ENCODE data around the gene RNF17. TPM values are rescaled to one million over a fixed set of nuclear protein-coding genes. Genes with fewer than 3 reads are reported as not detected.

Gene RNF17
- total and polyA plus RNA-seq, 2 donors = 0.16 TPM; not detected in 1

- no peaks in the 10 kb centered on the region for H3K36me3 ChIP-seq (ENCODE audit: insufficient read depth)
- H3K4me1 ChIP-seq (ENCODE audit: insufficient read depth) = no peaks in the 10 kb centered on the region
- WGBS = 70% methylated on average over 4 of the region's 4 CpGs
- no peak overlapping the region for H3K4me3 ChIP-seq (ENCODE audit: low read depth, low read length)
- DNase-seq (ENCODE audit: extremely low spot score) = no peak
- H3K27ac ChIP-seq (ENCODE audit: low read depth) = no peak overlapping the region
Observed at GRCh38 chr13:24734950-24735349, 29.0 kb upstream of the RNF17 start.

- no peak for DNase-seq (ENCODE audit: extremely low spot score)
- H3K4me3 ChIP-seq (ENCODE audit: low read depth, low read length) = no peak overlapping the region
- no peak overlapping the region for H3K27ac ChIP-seq (ENCODE audit: low read depth)
- H3K36me3 ChIP-seq (ENCODE audit: insufficient read depth) = no peaks in the 10 kb centered on the region
- whole genome bisulfite sequencing = 72% methylated on average over 6 of the region's 6 CpGs
- no peaks in the 10 kb centered on the region for H3K4me1 ChIP-seq (ENCODE audit: insufficient read depth)
Observed at GRCh38 chr13:24737042-24737441, 26.9 kb upstream of the RNF17 start.

GRCh38 chr13:24738366-24738847, 25.6 kb upstream of the RNF17 start:
- no peak for DNase-seq (ENCODE audit: extremely low spot score)
- Histone ChIP-seq H3K36me3 (ENCODE audit: insufficient read depth) (no peaks in the 10 kb centered on the region), H3K27ac (ENCODE audit: low read depth) (no peak overlapping the region), H3K4me3 (ENCODE audit: low read depth, low read length) (no peak overlapping the region), H3K4me1 (ENCODE audit: insufficient read depth) (no peaks in the 10 kb centered on the region)
- WGBS = 91% methylated on average over 5 of the region's 5 CpGs

GRCh38 chr13:24740014-24740890, 23.7 kb upstream of the RNF17 start:
- no peaks in the 10 kb centered on the region for H3K4me1 ChIP-seq (ENCODE audit: insufficient read depth)
- H3K4me3 ChIP-seq (ENCODE audit: low read depth, low read length) = no peak overlapping the region
- WGBS = 94% methylated on average over 12 of the region's 12 CpGs

GRCh38 chr13:24741016-24741662, 22.8 kb upstream of the RNF17 start:
- no peak overlapping the region for H3K4me3 ChIP-seq (ENCODE audit: low read depth, low read length)
- H3K4me1 ChIP-seq (ENCODE audit: insufficient read depth) = no peaks in the 10 kb centered on the region
- no peaks in the 10 kb centered on the region for H3K36me3 ChIP-seq (ENCODE audit: insufficient read depth)
- H3K27ac ChIP-seq (ENCODE audit: low read depth) = no peak overlapping the region
- 83% methylated on average over 11 of the region's 11 CpGs for WGBS
- no peak for DNase-seq (ENCODE audit: extremely low spot score)

More at GRCh38 chr13:24740014-24740890, 23.7 kb upstream of the RNF17 start:
- DNase-seq (ENCODE audit: extremely low spot score) = no peak
- no peak overlapping the region for H3K27ac ChIP-seq (ENCODE audit: low read depth)
- H3K36me3 ChIP-seq (ENCODE audit: insufficient read depth) = no peaks in the 10 kb centered on the region

- no peak for DNase-seq (ENCODE audit: extremely low spot score)
- Histone ChIP-seq H3K27ac (ENCODE audit: low read depth) (no peak overlapping the region), H3K4me3 (ENCODE audit: low read depth, low read length) (no peak overlapping the region), H3K36me3 (ENCODE audit: insufficient read depth) (no peaks in the 10 kb centered on the region), H3K4me1 (ENCODE audit: insufficient read depth) (no peaks in the 10 kb centered on the region)
- 64% methylated on average over 8 of the region's 8 CpGs for WGBS
Observed at GRCh38 chr13:24741791-24742190, 22.2 kb upstream of the RNF17 start.

GRCh38 chr13:24742294-24742693, 21.7 kb upstream of the RNF17 start:
- peak; percentile 58 for DNase-seq (ENCODE audit: extremely low spot score)
- H3K27ac ChIP-seq (ENCODE audit: low read depth) = no peak overlapping the region
- H3K4me1 ChIP-seq (ENCODE audit: insufficient read depth) = no peaks in the 10 kb centered on the region
- no peaks in the 10 kb centered on the region for H3K36me3 ChIP-seq (ENCODE audit: insufficient read depth)
- WGBS = 11% methylated on average over 6 of the region's 6 CpGs
- H3K4me3 ChIP-seq (ENCODE audit: low read depth, low read length) = no peak overlapping the region

- H3K4me3 ChIP-seq (ENCODE audit: low read depth, low read length) = no peak overlapping the region
- WGBS = 76% methylated on average over 4 of the region's 4 CpGs
- H3K4me1 ChIP-seq (ENCODE audit: insufficient read depth) = no peaks in the 10 kb centered on the region
- H3K27ac ChIP-seq (ENCODE audit: low read depth) = no peak overlapping the region
- DNase-seq (ENCODE audit: extremely low spot score) = no peak
- H3K36me3 ChIP-seq (ENCODE audit: insufficient read depth) = no peaks in the 10 kb centered on the region
Observed at GRCh38 chr13:24742977-24743376, 21.0 kb upstream of the RNF17 start.

GRCh38 chr13:24744247-24744646, 19.7 kb upstream of the RNF17 start:
- H3K36me3 ChIP-seq (ENCODE audit: insufficient read depth) = no peaks in the 10 kb centered on the region
- no peak overlapping the region for H3K27ac ChIP-seq (ENCODE audit: low read depth)
- no peak overlapping the region for H3K4me3 ChIP-seq (ENCODE audit: low read depth, low read length)
- DNase-seq (ENCODE audit: extremely low spot score) = no peak
- 68% methylated on average over 6 of the region's 6 CpGs for WGBS
- no peaks in the 10 kb centered on the region for H3K4me1 ChIP-seq (ENCODE audit: insufficient read depth)

GRCh38 chr13:24745516-24745860, 18.5 kb upstream of the RNF17 start:
- no peak overlapping the region for H3K27ac ChIP-seq (ENCODE audit: low read depth)
- H3K4me1 ChIP-seq (ENCODE audit: insufficient read depth) = no peaks in the 10 kb centered on the region
- no peak for DNase-seq (ENCODE audit: extremely low spot score)
- WGBS = 46% methylated on average over 24 of the region's 24 CpGs
- no peak overlapping the region for H3K4me3 ChIP-seq (ENCODE audit: low read depth, low read length)
- no peaks in the 10 kb centered on the region for H3K36me3 ChIP-seq (ENCODE audit: insufficient read depth)

GRCh38 chr13:24745861-24746617, 17.9 kb upstream of the RNF17 start:
- 8% methylated on average over 70 of the region's 70 CpGs for WGBS
- Histone ChIP-seq H3K36me3 (ENCODE audit: insufficient read depth) (no peaks in the 10 kb centered on the region), H3K4me3 (ENCODE audit: low read depth, low read length) (no peak overlapping the region), H3K4me1 (ENCODE audit: insufficient read depth) (no peaks in the 10 kb centered on the region), H3K27ac (ENCODE audit: low read depth) (no peak overlapping the region)
- DNase-seq (ENCODE audit: extremely low spot score) = no peak

- no peaks in the 10 kb centered on the region for H3K4me1 ChIP-seq (ENCODE audit: insufficient read depth)
- H3K4me3 ChIP-seq (ENCODE audit: low read depth, low read length) = peak overlapping the region; percentile 37
- no peak overlapping the region for H3K27ac ChIP-seq (ENCODE audit: low read depth)
- no peak for DNase-seq (ENCODE audit: extremely low spot score)
- 4% methylated on average over 56 of the region's 56 CpGs for WGBS
- no peaks in the 10 kb centered on the region for H3K36me3 ChIP-seq (ENCODE audit: insufficient read depth)
Observed at GRCh38 chr13:24746618-24747247, 17.2 kb upstream of the RNF17 start.

Measured in urinary bladder (tissue), 4 donors.